Endothelial cell of hepatic sinusoid (primary cell): ENCODE data around the gene ANAPC2.

ENCODE experiments used
- in situ Hi-C: cut with HindIII; loops from 2 replicates; pipeline ENCODE4 v1.10.0; 2017; ENCODE audit warnings: low sequenced_read_pairs

ANAPC2 gene

GRCh38 chr9:137178201-137178938 lies 10.0 kb downstream of the ANAPC2 start:
- in situ Hi-C loops = no loop called here

GRCh38 chr9:137176302-137177182 lies 11.8 kb downstream of the ANAPC2 start:
- in situ Hi-C loops = no loop called here

- in situ Hi-C loops = no loop called here
Observed at GRCh38 chr9:137175345-137175961, 12.9 kb downstream of the ANAPC2 start.

GRCh38 chr9:137174722-137175293 lies 13.6 kb downstream of the ANAPC2 start:
- in situ Hi-C loops = loop anchor here (5.0 to 25.0 kb wide), 4 partner anchors 38 to 363 kb away; partner anchors contain the start of genes C8G, FBXW5, GRIN1 and RABL6

GRCh38 chr9:137173796-137174664 lies 14.3 kb downstream of the ANAPC2 start:
- in situ Hi-C loops = loop anchor here (5.0 to 25.0 kb wide), 4 partner anchors 37 to 362 kb away; partner anchors contain the start of genes C8G, FBXW5, GRIN1 and RABL6

- in situ Hi-C loops = loop anchor here (5.0 to 25.0 kb wide), 4 partner anchors 36 to 361 kb away; partner anchors contain the start of genes C8G, FBXW5, GRIN1 and RABL6
Observed at GRCh38 chr9:137172901-137173795, 15.2 kb downstream of the ANAPC2 start.

- in situ Hi-C loops = loop anchor here (5.0 to 25.0 kb wide), 4 partner anchors 34 to 359 kb away; partner anchors contain the start of genes C8G, FBXW5, GRIN1 and RABL6
Observed at GRCh38 chr9:137171149-137171900, 17.0 kb downstream of the ANAPC2 start.

- in situ Hi-C loops = loop anchor here (5.0 to 25.0 kb wide), 4 partner anchors 33 to 358 kb away; partner anchors contain the start of genes C8G, FBXW5, GRIN1 and RABL6
Observed at GRCh38 chr9:137170486-137171148, 17.7 kb downstream of the ANAPC2 start.

- in situ Hi-C loops = loop anchor here (5.0 to 25.0 kb wide), 6 partner anchors 33 to 358 kb away; partner anchors contain the start of genes ABCA2, C8G, FBXW5 and GRIN1
Observed at GRCh38 chr9:137169896-137170358, 18.4 kb downstream of the ANAPC2 start, which contains the start of gene LRRC26. Gene LRRC26 (minus strand): TSS chr9:137170051. CDS start chr9:137169943, 108 bp downstream.

GRCh38 chr9:137168904-137169856 lies 19.2 kb downstream of the ANAPC2 start:
- in situ Hi-C loops = loop anchor here (5.0 to 25.0 kb wide), 4 partner anchors 53 to 357 kb away; partner anchors contain the start of genes ABCA2, C8G, FBXW5 and RABL6

- in situ Hi-C loops = loop anchor here (5.0 to 25.0 kb wide), 4 partner anchors 54 to 356 kb away; partner anchors contain the start of genes ABCA2, C8G, FBXW5 and RABL6
Observed at GRCh38 chr9:137168573-137168903, 19.8 kb downstream of the ANAPC2 start.

GRCh38 chr9:137167747-137168572 lies 20.4 kb downstream of the ANAPC2 start:
- in situ Hi-C loops = loop anchor here (5.0 to 25.0 kb wide), 4 partner anchors 54 to 356 kb away; partner anchors contain the start of genes ABCA2, C8G, FBXW5 and RABL6

- in situ Hi-C loops = loop anchor here (5.0 to 25.0 kb wide), 4 partner anchors 55 to 355 kb away; partner anchors contain the start of genes ABCA2, C8G, FBXW5 and RABL6
Observed at GRCh38 chr9:137167277-137167746, 21.0 kb downstream of the ANAPC2 start.
